ENCODE data around the gene TMTC2.
A peak's percentile ranks its signal among the peaks of the same experiment; 100 is the strongest.

Gene TMTC2

DNA sequence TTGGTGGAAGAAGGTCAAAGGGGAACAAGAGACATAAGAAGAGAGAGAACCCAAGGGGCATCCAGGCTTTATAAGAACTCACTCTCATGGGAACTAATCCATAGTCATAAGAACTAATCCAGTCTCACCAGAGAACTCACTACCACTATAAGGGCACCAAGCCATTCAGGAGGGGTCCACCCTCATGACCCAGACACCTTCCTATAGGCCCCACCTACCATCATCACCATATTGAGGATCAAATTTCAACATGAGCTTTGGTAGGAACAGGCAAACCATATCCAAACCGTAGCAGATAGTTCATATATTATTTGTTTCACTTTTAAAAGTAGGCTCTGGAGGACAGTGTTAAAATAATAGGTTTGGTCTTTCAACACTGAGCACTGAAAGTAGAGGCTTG lies 350.1 kb downstream of the TMTC2 start:
- no peak for FAIRE-seq
- TF ChIP-seq, protein P1, sequence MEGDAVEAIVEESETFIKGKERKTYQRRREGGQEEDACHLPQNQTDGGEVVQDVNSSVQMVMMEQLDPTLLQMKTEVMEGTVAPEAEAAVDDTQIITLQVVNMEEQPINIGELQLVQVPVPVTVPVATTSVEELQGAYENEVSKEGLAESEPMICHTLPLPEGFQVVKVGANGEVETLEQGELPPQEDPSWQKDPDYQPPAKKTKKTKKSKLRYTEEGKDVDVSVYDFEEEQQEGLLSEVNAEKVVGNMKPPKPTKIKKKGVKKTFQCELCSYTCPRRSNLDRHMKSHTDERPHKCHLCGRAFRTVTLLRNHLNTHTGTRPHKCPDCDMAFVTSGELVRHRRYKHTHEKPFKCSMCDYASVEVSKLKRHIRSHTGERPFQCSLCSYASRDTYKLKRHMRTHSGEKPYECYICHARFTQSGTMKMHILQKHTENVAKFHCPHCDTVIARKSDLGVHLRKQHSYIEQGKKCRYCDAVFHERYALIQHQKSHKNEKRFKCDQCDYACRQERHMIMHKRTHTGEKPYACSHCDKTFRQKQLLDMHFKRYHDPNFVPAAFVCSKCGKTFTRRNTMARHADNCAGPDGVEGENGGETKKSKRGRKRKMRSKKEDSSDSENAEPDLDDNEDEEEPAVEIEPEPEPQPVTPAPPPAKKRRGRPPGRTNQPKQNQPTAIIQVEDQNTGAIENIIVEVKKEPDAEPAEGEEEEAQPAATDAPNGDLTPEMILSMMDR (IDR thresholded peaks at IDR 0.05; ENCODE audit: insufficient read depth, missing control alignments), result no peak
- DNase-seq (ENCODE audit: insufficient read length, low spot score), result no peak

DNA sequence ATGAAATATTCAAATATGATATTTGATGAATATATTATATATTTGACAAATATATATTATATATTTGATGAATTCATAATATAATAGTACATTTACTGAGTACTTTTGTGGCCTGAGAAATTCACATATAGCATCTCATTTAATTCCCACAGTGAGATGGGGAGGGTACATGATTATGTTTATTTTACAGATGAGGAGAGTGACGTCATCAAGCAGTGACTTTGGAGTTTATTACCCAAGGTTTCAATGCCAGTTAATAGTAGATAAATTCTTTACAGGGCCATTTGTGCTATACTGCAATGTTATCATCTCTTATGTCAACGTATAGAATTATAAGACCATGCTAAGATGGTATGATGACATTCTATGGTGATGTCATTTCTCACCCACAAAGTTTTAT lies 352.7 kb downstream of the TMTC2 start:
- TF ChIP-seq, protein P1 (IDR thresholded peaks at IDR 0.05; ENCODE audit: insufficient read depth, missing control alignments), result no peak
- DNase-seq (ENCODE audit: insufficient read length, low spot score) (no peak), FAIRE-seq (no peak)

DNA sequence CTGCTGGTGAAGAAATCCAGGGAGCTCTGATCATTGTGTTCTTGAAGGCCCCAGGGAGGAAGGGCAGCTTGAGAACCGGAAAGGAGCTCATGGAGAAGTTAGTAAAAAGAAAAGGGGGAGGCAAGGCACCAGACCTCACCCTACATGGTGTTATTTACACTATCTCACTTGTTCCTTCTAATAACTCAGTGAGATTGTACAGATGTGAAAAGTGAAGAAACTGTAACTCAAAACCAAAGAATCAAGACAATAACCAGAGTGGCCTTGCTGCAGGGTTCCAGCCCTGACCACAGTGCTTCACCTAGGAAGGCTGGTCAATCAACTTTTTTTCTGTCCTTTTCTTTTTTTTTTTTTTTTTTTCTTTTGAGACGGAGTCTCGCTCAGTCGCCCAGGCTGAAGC lies 353.6 kb downstream of the TMTC2 start:
- TF ChIP-seq, protein P1 (IDR thresholded peaks at IDR 0.05; ENCODE audit: insufficient read depth, missing control alignments), result no peak
- FAIRE-seq (no peak), DNase-seq (ENCODE audit: insufficient read length, low spot score) (no peak)

DNA sequence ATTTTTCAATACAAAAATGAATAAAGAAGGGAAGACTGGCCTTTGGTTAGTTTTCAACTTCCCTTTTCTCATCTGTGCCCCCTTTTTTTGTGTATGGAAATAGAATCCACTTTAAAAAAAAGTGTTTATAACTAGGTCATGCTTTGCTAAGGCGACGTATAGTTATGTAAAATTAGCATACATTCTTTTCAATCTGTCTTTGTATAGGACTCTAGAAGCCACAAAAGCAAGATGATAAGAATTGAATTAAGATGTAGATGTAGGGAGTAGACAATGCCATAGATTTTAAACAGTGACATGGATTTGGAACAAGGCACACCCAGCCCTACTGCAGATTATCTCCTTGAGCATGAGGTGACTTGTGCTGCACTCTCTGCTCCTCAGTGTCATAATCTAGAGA lies 354.3 kb downstream of the TMTC2 start:
- FAIRE-seq, result peak; percentile 60
- DNase-seq (ENCODE audit: insufficient read length, low spot score), result peak; percentile 8

DNA sequence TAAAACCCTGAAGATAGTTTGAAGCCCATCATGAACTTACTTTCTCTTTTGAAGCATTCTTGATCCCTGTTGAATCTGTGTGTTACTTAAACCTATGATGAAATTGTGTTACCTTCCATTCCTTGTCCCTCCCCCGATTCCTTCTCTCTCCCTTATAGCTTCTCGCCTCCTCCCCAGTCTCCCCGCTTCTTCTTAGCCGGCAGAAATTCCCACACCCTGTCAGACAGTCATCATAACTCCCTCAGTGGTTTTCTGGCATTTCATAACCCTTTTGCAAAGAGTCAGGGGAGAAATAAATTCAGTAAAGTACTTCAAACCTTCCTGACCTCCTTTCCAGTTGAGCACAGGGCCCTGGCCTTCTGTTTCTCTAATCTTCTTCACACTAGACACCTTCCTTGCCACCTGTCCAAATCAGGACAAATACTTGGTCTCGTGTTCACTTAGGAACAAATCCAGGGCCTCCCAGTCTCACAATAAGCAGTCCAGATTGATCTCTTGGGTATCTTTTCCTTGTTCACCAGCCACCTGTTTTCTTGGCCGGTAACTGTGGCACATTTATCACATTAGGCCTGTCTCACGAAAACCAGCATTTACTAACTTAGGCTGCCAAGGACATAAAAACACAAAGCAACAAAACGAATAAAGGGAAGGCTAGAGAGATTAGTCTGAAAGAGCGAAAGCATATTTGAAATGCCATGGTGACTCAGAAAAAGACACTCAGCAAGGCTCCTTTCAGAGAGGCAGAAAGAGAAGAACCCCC lies 355.9 kb downstream of the TMTC2 start:
- no peak for DNase-seq (ENCODE audit: insufficient read length, low spot score)
- no peak for FAIRE-seq
- TF ChIP-seq, protein P1 (IDR thresholded peaks at IDR 0.05; ENCODE audit: insufficient read depth, missing control alignments), result no peak

More for the DNA sequence above, 354.3 kb downstream of the TMTC2 start:
- TF ChIP-seq, protein P1 (IDR thresholded peaks at IDR 0.05; ENCODE audit: insufficient read depth, missing control alignments), result no peak

DNA sequence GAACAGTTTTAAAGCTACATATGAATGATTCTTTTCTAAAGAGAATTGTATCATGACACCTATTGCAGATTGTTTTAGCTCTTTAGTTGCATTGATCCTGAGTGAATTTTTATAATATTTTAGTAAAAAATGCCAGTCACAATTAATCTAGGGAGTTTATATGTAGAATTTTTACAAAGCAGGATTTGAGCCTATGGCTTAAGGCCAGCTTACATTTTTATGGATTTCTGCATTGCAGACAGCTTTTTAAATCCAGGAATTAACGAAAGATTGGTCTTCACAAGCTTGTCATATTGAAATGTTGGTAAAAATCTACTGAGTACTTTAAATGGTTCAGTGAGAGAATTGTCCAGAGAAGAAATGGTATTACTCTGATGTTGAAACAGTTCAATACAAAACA lies 358.0 kb downstream of the TMTC2 start:
- DNase-seq (ENCODE audit: insufficient read length, low spot score) (no peak), FAIRE-seq (no peak)
- TF ChIP-seq, protein P1 (IDR thresholded peaks at IDR 0.05; ENCODE audit: insufficient read depth, missing control alignments), result no peak

DNA sequence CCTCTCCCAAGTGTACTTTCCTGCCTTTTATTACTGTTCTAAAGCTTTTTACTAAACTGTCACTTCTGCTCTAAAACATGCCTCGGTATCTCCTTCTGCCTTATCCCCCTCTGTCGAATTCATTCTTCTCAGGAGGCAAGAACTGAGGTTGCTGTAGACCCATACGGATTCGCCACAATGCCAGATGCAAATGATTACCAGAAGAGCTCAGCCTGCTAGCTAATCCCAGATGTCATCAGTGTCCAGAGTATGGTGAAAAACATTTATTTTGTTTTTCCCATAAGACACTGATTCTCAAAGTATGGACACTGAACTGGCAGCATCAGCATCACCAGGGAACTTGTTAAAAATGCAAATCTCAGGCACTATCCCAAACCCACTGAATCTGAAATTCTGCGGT lies 359.3 kb downstream of the TMTC2 start:
- TF ChIP-seq, protein P1 (IDR thresholded peaks at IDR 0.05; ENCODE audit: insufficient read depth, missing control alignments), result no peak
- no peak for DNase-seq (ENCODE audit: insufficient read length, low spot score)
- no peak for FAIRE-seq
